BJ (cell line): Measurements from ENCODE around the gene GOLGA5. TPM values are rescaled to one million over a fixed set of nuclear protein-coding genes. Genes with fewer than 3 reads are reported as not detected.

Experiments used
- CTCF ChIA-PET: fragments of 350-600 bp; formaldehyde crosslinking; extraction: SDS; loops from one replicate; lab custom pipeline; 2021; ENCODE audit warnings: antibody characterized with exemption, inconsistent platforms; lab: Yijun Ruan, JAX
- POLR2A ChIA-PET: fragments of 300-600 bp; sonication (Branson Sonifier 250); formaldehyde crosslinking; extraction: SDS; loops from one replicate; lab custom pipeline; 2021; ENCODE audit warnings: antibody characterized with exemption; lab: Charles Lee
- DNase-seq: peaks from one replicate; pipeline ENCODE4 v3.0.0-alpha.2; 2011; ENCODE audit warnings: low read depth
- H3K27me3 ChIP-seq: 2 replicates; pipeline ENCODE4 v1.6.0; 2011; ENCODE audit warnings: low read length; ENCODE audit not compliant: control insufficient read depth, insufficient read depth
- H3K36me3 ChIP-seq: 2 replicates; pipeline ENCODE4 v1.5.1; 2011; ENCODE audit warnings: low read length; ENCODE audit not compliant: control insufficient read depth, insufficient read depth
- H3K4me3 ChIP-seq: 2 replicates; pipeline ENCODE4 v1.5.1; 2011; ENCODE audit warnings: low read depth, mild to moderate bottlenecking, control low read depth, low read length
- polyA plus RNA-seq: library from polyadenylated mRNA; depleted of rRNA; stranded (reverse); fragments of >200 nt; gene quantifications from 2 replicates; pipeline ENCODE4 v1.2.3, GENCODE V29; 2011
- TF ChIP-seq, protein P1 (sequence below): IDR thresholded peaks from 2 replicates; pipeline ENCODE4 v1.5.1; 2011; ENCODE audit warnings: low read depth, mild to moderate bottlenecking, control low read depth, inconsistent platforms, low read length, moderate library complexity; ENCODE audit not compliant: insufficient read depth

The GOLGA5 gene
- polyA plus RNA-seq, 1 experiment, result 29.7 TPM

DNA sequence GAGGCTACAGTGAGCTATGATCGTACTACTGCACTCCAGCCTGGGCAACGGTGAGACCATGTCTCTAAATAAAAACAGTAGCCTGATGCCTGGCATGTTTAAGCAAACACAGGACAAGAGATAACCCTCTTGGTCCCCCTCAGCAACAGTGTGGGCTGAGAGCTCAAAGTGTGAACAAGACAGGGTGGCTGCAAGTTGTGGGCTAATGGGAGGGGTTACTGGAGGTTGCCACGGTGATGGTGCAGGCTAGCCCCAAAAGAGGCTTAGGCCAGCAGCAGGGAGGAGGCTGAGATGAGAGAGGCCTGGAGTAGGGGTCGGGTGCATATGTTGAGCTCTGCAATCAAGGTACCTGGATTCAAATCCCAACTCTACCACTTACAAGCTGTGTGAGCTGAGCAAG is 42.3 kb upstream of the GOLGA5 start:
- H3K27me3 ChIP-seq, result peaks cover 2% of the 10 kb centered on the region
- no peaks in the 10 kb centered on the region for H3K36me3 ChIP-seq
- no peak for DNase-seq
- ChIA-PET POLR2A (interaction anchor here (0.5 kb wide), 1 partner anchor 21 kb away, joined by 8 read pairs; no protein-coding TSS in a partner anchor), CTCF (interaction anchor here (1.0 to 1.6 kb wide), 2 partner anchors 12 to 48 kb away, joined by 3 read pairs; no protein-coding TSS in a partner anchor)
- H3K4me3 ChIP-seq, result no peak overlapping the region
- TF ChIP-seq, protein P1, sequence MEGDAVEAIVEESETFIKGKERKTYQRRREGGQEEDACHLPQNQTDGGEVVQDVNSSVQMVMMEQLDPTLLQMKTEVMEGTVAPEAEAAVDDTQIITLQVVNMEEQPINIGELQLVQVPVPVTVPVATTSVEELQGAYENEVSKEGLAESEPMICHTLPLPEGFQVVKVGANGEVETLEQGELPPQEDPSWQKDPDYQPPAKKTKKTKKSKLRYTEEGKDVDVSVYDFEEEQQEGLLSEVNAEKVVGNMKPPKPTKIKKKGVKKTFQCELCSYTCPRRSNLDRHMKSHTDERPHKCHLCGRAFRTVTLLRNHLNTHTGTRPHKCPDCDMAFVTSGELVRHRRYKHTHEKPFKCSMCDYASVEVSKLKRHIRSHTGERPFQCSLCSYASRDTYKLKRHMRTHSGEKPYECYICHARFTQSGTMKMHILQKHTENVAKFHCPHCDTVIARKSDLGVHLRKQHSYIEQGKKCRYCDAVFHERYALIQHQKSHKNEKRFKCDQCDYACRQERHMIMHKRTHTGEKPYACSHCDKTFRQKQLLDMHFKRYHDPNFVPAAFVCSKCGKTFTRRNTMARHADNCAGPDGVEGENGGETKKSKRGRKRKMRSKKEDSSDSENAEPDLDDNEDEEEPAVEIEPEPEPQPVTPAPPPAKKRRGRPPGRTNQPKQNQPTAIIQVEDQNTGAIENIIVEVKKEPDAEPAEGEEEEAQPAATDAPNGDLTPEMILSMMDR, result no peak

DNA sequence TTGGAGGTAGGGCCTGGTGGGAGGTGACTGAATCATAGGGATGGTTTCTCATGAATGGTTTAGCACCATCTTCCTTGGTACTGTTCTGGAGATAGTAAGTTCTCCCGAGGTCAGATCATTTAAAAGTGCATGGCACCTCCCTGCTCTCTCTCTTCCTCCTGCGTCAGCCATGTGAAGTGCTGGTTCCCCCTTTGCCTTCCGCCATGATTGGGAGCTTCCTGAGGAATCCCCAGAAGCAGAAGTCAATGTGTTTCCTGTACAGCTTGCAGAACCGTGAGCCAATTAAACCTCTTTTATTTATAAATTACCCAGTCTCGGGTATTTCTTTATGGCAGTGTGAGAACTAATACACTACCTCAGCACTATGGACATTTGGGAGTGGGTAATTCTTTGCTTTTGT is 40.9 kb upstream of the GOLGA5 start:
- POLR2A ChIA-PET, result no interaction called here
- TF ChIP-seq, protein P1, result no peak
- Histone ChIP-seq H3K4me3 (no peak overlapping the region), H3K36me3 (no peaks in the 10 kb centered on the region), H3K27me3 (peaks cover 2% of the 10 kb centered on the region)
- CTCF ChIA-PET, result no interaction called here
- no peak for DNase-seq

DNA sequence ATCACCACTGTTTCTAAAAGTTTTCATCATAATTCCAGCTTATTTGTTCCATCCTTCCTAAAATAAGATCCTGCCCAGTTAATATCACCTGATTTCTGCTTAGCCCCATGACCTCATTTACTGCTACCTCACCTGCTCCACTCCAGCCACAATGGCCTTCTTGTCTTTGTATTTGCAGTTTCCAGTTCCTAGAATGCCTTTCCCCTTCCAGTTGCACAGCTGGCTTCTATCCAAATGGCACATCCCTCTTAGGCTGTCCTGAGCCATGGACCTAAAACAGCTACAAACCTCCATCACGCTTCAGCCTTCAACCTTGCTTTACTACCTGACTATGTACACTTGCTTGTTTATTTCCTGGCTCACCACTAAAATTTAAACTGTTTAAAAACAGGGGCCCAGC is 39.1 kb upstream of the GOLGA5 start:
- H3K27me3 ChIP-seq, result peaks cover 2% of the 10 kb centered on the region
- DNase-seq, result no peak
- no peaks in the 10 kb centered on the region for H3K36me3 ChIP-seq
- ChIA-PET CTCF (interaction anchor here (1.1 kb wide), 1 partner anchor 68 kb away, joined by 3 read pairs; no protein-coding TSS in a partner anchor), POLR2A (no interaction called here)
- TF ChIP-seq, protein P1, result no peak
- no peak overlapping the region for H3K4me3 ChIP-seq

DNA sequence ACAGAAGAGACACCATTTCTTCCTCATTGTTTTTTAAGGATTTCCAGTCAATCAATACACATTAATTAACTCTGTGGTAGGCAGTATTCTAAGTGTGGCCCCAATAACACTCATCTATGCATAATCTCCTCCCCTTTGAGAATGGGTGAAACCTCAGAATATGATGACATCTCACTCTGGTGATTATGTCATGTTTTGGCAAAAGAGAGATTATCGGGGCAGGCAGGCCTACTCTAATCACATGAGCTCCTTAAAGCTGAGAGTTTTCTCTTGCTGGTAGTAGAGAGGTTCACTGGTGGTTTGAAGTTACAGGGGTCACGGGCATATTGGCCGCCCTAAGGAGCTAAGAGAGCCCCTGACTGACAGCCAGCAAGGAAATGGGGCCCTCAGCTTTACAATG is 38.6 kb upstream of the GOLGA5 start:
- Histone ChIP-seq H3K36me3 (no peaks in the 10 kb centered on the region), H3K4me3 (no peak overlapping the region), H3K27me3 (peaks cover 2% of the 10 kb centered on the region)
- DNase-seq, result no peak
- ChIA-PET CTCF (interaction anchor here (1.1 kb wide), 1 partner anchor 69 kb away, joined by 3 read pairs; no protein-coding TSS in a partner anchor), POLR2A (no interaction called here)
- TF ChIP-seq, protein P1, result no peak

DNA sequence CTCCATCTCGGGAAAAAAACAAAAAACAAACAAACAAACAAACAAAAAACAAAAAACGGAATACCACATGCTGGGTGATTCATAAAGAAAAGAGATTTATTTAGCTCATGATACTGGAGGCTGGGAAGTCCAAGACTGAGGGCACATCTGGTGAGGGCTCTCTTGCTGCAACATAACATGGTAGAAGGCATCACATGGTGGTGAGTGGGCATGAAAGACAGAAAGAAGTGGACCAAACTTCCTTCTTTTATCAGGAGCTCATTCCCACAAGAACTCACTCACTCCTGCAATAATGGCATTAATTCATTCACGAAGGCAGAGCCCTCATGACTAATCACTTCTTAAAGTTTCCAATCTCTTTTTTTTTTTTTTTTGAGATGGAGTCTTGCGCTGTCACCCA is 37.7 kb upstream of the GOLGA5 start:
- TF ChIP-seq, protein P1, result no peak

More for the DNA sequence above, 37.7 kb upstream of the GOLGA5 start:
- no peak overlapping the region for H3K4me3 ChIP-seq
- H3K36me3 ChIP-seq, result no peaks in the 10 kb centered on the region
- ChIA-PET CTCF (no interaction called here), POLR2A (interaction anchor here (0.6 kb wide), 1 partner anchor 24 kb away, joined by 4 read pairs; no protein-coding TSS in a partner anchor)
- DNase-seq, result no peak
- H3K27me3 ChIP-seq, result no peaks in the 10 kb centered on the region
